ENCODE data around the gene LPIN3. TPM values are rescaled to one million over a fixed set of nuclear protein-coding genes. Genes with fewer than 3 reads are reported as not detected.

LPIN3 gene
- total and polyA plus RNA-seq, 2 of the 8 experiments (the other 6 are each of a cell fraction or from before 2014, with no cell fraction given), result 3.7 to 3.9 TPM

- TF ChIP-seq CHD7 (IDR thresholded peaks at IDR 0.05; ENCODE audit: insufficient replicate concordance, low read length), result no peak
- no peak for TF ChIP-seq EZH2 (IDR thresholded peaks at IDR 0.05; ENCODE audit: low read depth, low read length, severe bottlenecking)
- TF ChIP-seq ATF2 (IDR thresholded peaks at IDR 0.05; ENCODE audit: low read length), result no peak
- no peak for TF ChIP-seq TBP (IDR thresholded peaks at IDR 0.05; ENCODE audit: low read depth, low read length)
- no peak for TF ChIP-seq TCF12 (IDR thresholded peaks at IDR 0.05; ENCODE audit: low read depth, low read length)
- TF ChIP-seq HDAC2 (IDR thresholded peaks at IDR 0.05; ENCODE audit: borderline replicate concordance in 1 of 2, low read depth in 2 of 2, low read length in 2 of 2), result no peak
- no peak for TF ChIP-seq TEAD4 (IDR thresholded peaks at IDR 0.05; ENCODE audit: low read depth, low read length)
- no peak for TF ChIP-seq RAD21 (IDR thresholded peaks at IDR 0.05 in 1 of 2, conservative IDR thresholded peaks at IDR 0.05 in 1 of 2; ENCODE audit: low read depth in 2 of 2, low read length in 2 of 2)
Observed at GRCh38 chr20:41403604-41404003, 63.0 kb downstream of the LPIN3 start (continued).

Data from H1 (cell line).